GM12878 (cell line): Measurements from ENCODE around the gene TMEM87A. TPM values are rescaled to one million over a fixed set of nuclear protein-coding genes. Genes with fewer than 3 reads are reported as not detected.

Source experiments
- ATAC-seq: fragments of 200-7000 bp; cut with Tn5 transposase; 3 replicates; pipeline ENCODE4 v1.9.1; 2020; ENCODE audit warnings: mild to moderate bottlenecking, moderate library complexity
- BruUV-seq: library from RNA; stranded (reverse); fragments of 400-500 nt; replicated peaks from 2 replicates; lab custom pipeline; 2021; lab: Mats Ljungman, UMichigan
- CTCF ChIA-PET: fragments of 300-600 bp; sonication (Branson Sonifier 250); formaldehyde crosslinking; extraction: SDS; loops from one replicate; lab custom pipeline; 2021; ENCODE audit warnings: inconsistent platforms; lab: Yijun Ruan, JAX
- POLR2A ChIA-PET: fragments of 350-600 bp; formaldehyde crosslinking; extraction: SDS; loops from one replicate; lab custom pipeline; 2021; ENCODE audit warnings: inconsistent platforms; lab: Charles Lee
- RAD21 ChIA-PET: fragments of 300-600 bp; sonication (Branson Sonifier 250); formaldehyde crosslinking; loops from one replicate; lab custom pipeline; 2023; ENCODE audit warnings: antibody characterized with exemption; ENCODE audit not compliant: unreplicated experiment; lab: Charles Lee
- SMC1A ChIA-PET: fragments of 300-600 bp; sonication (Branson Sonifier 250); formaldehyde crosslinking; loops from one replicate; lab custom pipeline; 2023; ENCODE audit not compliant: unreplicated experiment, uncharacterized antibody; lab: Charles Lee
- DNase-seq: peaks from one replicate; pipeline ENCODE4 v3.0.0-alpha.2; 2011; ENCODE audit warnings: low read depth, low spot score
- FAIRE-seq: peaks from 3 replicates; lab custom pipeline; 2011; peaks lifted over from hg19 to GRCh38; lab: Jason Lieb, UNC
- H2AFZ ChIP-seq: 2 replicates; pipeline ENCODE4 v1.6.0; 2011; ENCODE audit warnings: low read depth, low read length, control low read depth; ENCODE audit not compliant: control insufficient read depth
- H3K27ac ChIP-seq: 2 replicates; pipeline ENCODE4 v1.5.1; 2011; ENCODE audit warnings: control low read depth; ENCODE audit not compliant: control insufficient read depth, insufficient read depth
- H3K27me3 ChIP-seq, 2 experiments: replicated peaks in 1 of 2; 2 replicates each; pipeline versions ENCODE4 v1.6.0 to v1.6.1; 2011; ENCODE audit warnings: low read length in 1 of 2; ENCODE audit not compliant: control insufficient read depth in 2 of 2, insufficient read depth in 2 of 2
- H3K36me3 ChIP-seq, 2 experiments: 2 replicates each; pipeline ENCODE4 v1.5.1; 2011; ENCODE audit warnings: low read length in 1 of 2; ENCODE audit not compliant: control insufficient read depth in 2 of 2, insufficient read depth in 2 of 2
- H3K4me1 ChIP-seq: 2 replicates; pipeline ENCODE4 v1.6.1; 2011; ENCODE audit warnings: mild to moderate bottlenecking, low read length, moderate library complexity, mixed read lengths; ENCODE audit not compliant: control insufficient read depth, insufficient read depth
- H3K4me2 ChIP-seq: 2 replicates; pipeline ENCODE4 v1.6.0; 2011; ENCODE audit warnings: control low read depth; ENCODE audit not compliant: control insufficient read depth, insufficient read depth
- H3K4me3 ChIP-seq: fragments of 200-600 bp; sonication (generic); 2 replicates; pipeline ENCODE4 v1.5.1; 2016
- H3K79me2 ChIP-seq: 2 replicates; pipeline ENCODE4 v1.6.0; 2011; ENCODE audit warnings: low read length; ENCODE audit not compliant: control insufficient read depth, insufficient read depth
- H3K9ac ChIP-seq: 2 replicates; pipeline ENCODE4 v1.8.0; 2011; ENCODE audit warnings: low read length, control low read depth, mixed read lengths; ENCODE audit not compliant: control insufficient read depth, insufficient read depth
- H3K9me3 ChIP-seq: replicated peaks from 3 replicates; pipeline ENCODE4 v1.5.1; 2011; ENCODE audit warnings: mild to moderate bottlenecking, low read length; ENCODE audit not compliant: control insufficient read depth, insufficient read depth
- H4K20me1 ChIP-seq: 2 replicates; pipeline ENCODE4 v1.6.0; 2011; ENCODE audit not compliant: control insufficient read depth, insufficient read depth
- BHLHE40 ChIP-seq, 2 experiments: fragments of 450-650 bp in 1 of 2; IDR thresholded peaks; 2 replicates each; pipeline ENCODE4 v1.6.1; 2011 to 2017; ENCODE audit warnings: low read depth in 2 of 2, borderline replicate concordance in 1 of 2, improper control_type of control experiment in 1 of 2, low read length in 1 of 2, mild to moderate bottlenecking in 1 of 2
- CBX3 ChIP-seq: fragments of 200-600 bp; sonication (generic); IDR thresholded peaks from 2 replicates; pipeline ENCODE4 v1.6.1; 2016; ENCODE audit warnings: low read depth, borderline replicate concordance
- CHD1 ChIP-seq: IDR thresholded peaks from 2 replicates; pipeline ENCODE4 v1.6.1; 2012; ENCODE audit warnings: low read depth, low read length, improper control_type of control experiment
- CREB1 ChIP-seq: IDR thresholded peaks from 2 replicates; pipeline ENCODE4 v1.6.1; 2012; ENCODE audit warnings: low read depth, mild to moderate bottlenecking, inconsistent platforms
- HDAC6 ChIP-seq: fragments of 200-600 bp; sonication (generic); IDR thresholded peaks from one replicate; pipeline ENCODE4 v1.8.0; 2017; ENCODE audit warnings: antibody characterized with exemption; ENCODE audit not compliant: unreplicated experiment
- IKZF1 ChIP-seq: fragments of 450-650 bp; conservative IDR thresholded peaks from 2 replicates; pipeline ENCODE4 v1.6.1; 2017; ENCODE audit warnings: antibody characterized with exemption, mild to moderate bottlenecking
- MTA3 ChIP-seq: IDR thresholded peaks from 2 replicates; pipeline ENCODE4 v1.6.1; 2012; ENCODE audit warnings: low read length, inconsistent platforms, borderline replicate concordance
- NR2F1 ChIP-seq: fragments of 450-650 bp; conservative IDR thresholded peaks from 2 replicates; pipeline ENCODE4 v1.6.1; 2017; ENCODE audit warnings: mild to moderate bottlenecking
- RFX5 ChIP-seq: IDR thresholded peaks from 2 replicates; pipeline ENCODE4 v1.6.1; 2011; ENCODE audit warnings: low read depth, low read length, improper control_type of control experiment
- SREBF2 ChIP-seq: IDR thresholded peaks from 2 replicates; pipeline ENCODE4 v1.6.1; 2012; ENCODE audit warnings: mild to moderate bottlenecking, low read length
- TAF1 ChIP-seq: IDR thresholded peaks from 2 replicates; pipeline ENCODE4 v1.6.1; 2011; ENCODE audit warnings: mild to moderate bottlenecking, low read depth, low read length, borderline replicate concordance
- TBL1XR1 ChIP-seq: IDR thresholded peaks from 2 replicates; pipeline ENCODE4 v1.6.1; 2012; ENCODE audit warnings: low read depth, low read length, improper control_type of control experiment
- TCF7 ChIP-seq: IDR thresholded peaks from 2 replicates; pipeline ENCODE4 v1.6.1; 2014; ENCODE audit warnings: antibody characterized with exemption, borderline replicate concordance
- YY1 ChIP-seq: IDR thresholded peaks from 2 replicates; pipeline ENCODE4 v1.6.1; 2011; ENCODE audit warnings: low read depth, mild to moderate bottlenecking, low read length
- WGBS: methylation state at CpG from one replicate; pipeline ENCODE4 v1.1.6; 2016; ENCODE audit warnings: low lambda C conversion rate; ENCODE audit not compliant: insufficient replicate concordance, insufficient coverage; ENCODE audit errors: missing lambda C conversion rate; 5-methylcytosine and 5-hydroxymethylcytosine counted together
- in situ Hi-C: fragments of 300-500 bp; cut with MboI; formaldehyde crosslinking; loops from 9 replicates; pipeline ENCODE4 v1.14.3; 2018; ENCODE audit warnings: mixed read lengths
- intact Hi-C: fragments of 100-400 bp; cut with micrococcal nuclease; formaldehyde crosslinking; loops from one replicate; pipeline ENCODE4 v1.14.2; 2022; ENCODE audit not compliant: unreplicated experiment
- polyA plus RNA-seq, 11 experiments: library from polyadenylated mRNA; depleted of rRNA in 4 of 11; unstranded in 6 of 11; stranded (reverse) in 5 of 11; fragments of >200 nt; fragmentation: Nextera tagmentation in 4 of 11; fragmentation: Illumina TruSeq in 1 of 11; extraction: Ambion mirVana in 4 of 11; extraction: Trizol in 1 of 11; gene quantifications; 1 replicate in 1 of 11; 2 replicates in 10 of 11; pipeline versions ENCODE4 v1.2.1 to v1.2.3, GENCODE V29; 2011 to 2016; ENCODE audit warnings: inconsistent platforms in 2 of 11, missing spikeins in 2 of 11, low read depth in 1 of 11
- total RNA-seq, 4 experiments: library from RNA; depleted of rRNA in 3 of 4; stranded (reverse); fragments of >200 nt in 3 of 4; fragmentation: Illumina TruSeq in 1 of 4; extraction: Trizol in 1 of 4; gene quantifications; 2 replicates each; pipeline versions ENCODE4 v1.2.1 to v1.2.3, GENCODE V29; 2013 to 2021
- TF ChIP-seq, protein P1 (sequence below): IDR thresholded peaks from 2 replicates; pipeline ENCODE4 v1.6.1; 2012; ENCODE audit warnings: low read length, inconsistent platforms
- TF ChIP-seq, protein P2 (sequence below): fragments of 450-650 bp; IDR thresholded peaks from 2 replicates; pipeline ENCODE4 v1.6.1; 2016; ENCODE audit warnings: mild to moderate bottlenecking
- TF ChIP-seq, protein P3 (sequence below): fragments of 450-650 bp; formaldehyde crosslinking; IDR thresholded peaks from 2 replicates; pipeline ENCODE4 v1.5.0; 2022; ENCODE audit warnings: mild to moderate bottlenecking, missing genetic modification characterization

TMEM87A gene
- total and polyA plus RNA-seq, 10 of the 15 experiments (the other 5 are each of a cell fraction or from before 2014, with no cell fraction given): 18.2 to 53.2 (median 33.4) TPM

DNA sequence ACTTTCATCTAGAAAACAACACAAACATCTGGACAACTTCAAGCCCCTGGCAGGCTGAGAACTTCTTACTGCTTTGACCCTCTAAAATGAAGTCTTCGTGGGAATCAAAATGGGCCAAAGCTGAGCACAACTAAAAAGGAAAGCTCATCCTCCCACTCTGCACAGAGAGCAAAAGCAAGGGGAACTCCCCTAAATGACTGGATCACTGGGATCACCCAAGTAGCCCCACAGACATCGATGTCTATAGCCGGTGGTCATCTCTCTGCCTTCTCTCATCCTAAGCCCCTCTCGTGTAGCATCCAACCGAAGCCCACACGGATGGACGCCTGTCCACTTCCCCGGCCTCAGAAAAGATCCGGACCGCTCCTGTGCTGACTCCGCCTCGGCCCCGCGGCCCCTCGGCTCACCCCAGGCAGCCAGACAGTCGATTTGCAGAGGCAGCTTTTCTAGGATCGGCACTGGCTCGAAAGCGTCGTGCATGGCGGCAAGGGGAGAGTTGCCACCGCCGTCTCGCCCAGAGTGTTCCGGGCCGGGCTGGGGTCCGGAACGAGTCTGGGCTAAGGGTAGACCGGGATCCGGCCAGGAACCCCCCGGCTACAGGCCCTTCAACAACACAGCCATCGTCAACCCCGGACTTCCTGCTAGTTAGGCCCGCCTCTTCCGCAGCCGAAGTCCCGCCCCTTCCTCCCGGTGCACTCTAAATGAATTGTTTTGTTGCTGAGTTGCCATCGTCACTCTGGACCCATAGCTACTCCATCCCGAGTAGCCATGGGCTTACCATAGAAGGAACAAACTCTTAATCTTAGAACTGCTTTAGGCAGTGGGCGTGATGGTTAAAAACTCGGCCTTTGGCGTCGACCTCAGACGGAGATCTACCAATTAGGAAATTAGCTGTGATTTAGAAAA lies 65.3 kb downstream of the TMEM87A start, which contains the start of gene VPS39 (continued):
- TF ChIP-seq IKZF1 (peak; percentile 46; the same call in 1 of the 2 replicates), RFX5 (no peak), HDAC6 (no peak)
- TF ChIP-seq, protein P1, sequence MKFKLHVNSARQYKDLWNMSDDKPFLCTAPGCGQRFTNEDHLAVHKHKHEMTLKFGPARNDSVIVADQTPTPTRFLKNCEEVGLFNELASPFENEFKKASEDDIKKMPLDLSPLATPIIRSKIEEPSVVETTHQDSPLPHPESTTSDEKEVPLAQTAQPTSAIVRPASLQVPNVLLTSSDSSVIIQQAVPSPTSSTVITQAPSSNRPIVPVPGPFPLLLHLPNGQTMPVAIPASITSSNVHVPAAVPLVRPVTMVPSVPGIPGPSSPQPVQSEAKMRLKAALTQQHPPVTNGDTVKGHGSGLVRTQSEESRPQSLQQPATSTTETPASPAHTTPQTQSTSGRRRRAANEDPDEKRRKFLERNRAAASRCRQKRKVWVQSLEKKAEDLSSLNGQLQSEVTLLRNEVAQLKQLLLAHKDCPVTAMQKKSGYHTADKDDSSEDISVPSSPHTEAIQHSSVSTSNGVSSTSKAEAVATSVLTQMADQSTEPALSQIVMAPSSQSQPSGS: no peak

DNA sequence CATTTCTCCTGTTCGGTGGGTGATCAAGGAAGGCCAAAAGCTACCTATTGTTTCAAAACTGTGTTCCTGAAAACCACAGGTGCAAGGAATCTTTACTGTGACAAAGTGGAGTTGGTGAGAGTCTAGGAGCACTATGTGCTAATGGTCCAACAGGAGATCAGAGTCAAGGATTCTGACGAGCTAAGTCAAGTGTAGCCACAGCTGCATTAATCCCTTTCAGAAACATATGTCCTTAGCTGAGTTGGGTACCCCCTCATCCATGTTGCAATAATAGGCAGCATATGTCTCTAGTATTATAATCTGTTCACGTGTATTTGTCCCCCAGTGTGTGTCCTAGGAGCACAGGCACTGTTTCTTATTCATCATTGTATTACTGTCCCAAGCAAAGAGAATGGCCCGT lies 66.8 kb downstream of the TMEM87A start:
- Histone ChIP-seq H3K27ac (no peak overlapping the region), H3K79me2 (peaks cover 30% of the 10 kb centered on the region), H3K27me3 (no peaks in the 10 kb centered on the region), H2AFZ (no peak overlapping the region), H3K9ac (no peak overlapping the region), H4K20me1 (no peaks in the 10 kb centered on the region), H3K4me2 (peak overlapping the region; percentile 91), H3K4me3 (no peak overlapping the region; the same call in 1 of the 2 replicates), H3K36me3 (peaks cover under 1 to 13% of the 10 kb centered on the region in 2 experiments; a peak in 3 of 4 replicates), H3K9me3 (no peaks in the 10 kb centered on the region), H3K4me1 (0 out of 2 replicates have a peak, but pooled peaks cover 3% of the 10 kb centered on the region)
- CTCF ChIA-PET: no interaction called here
- no TSS peak for BruUV-seq
- SMC1A ChIA-PET: interaction anchor here (1.2 to 1.7 kb wide), 3 partner anchors 12 to 70 kb away, joined by 4 to 6 read pairs (median 4); no protein-coding TSS in a partner anchor
- ATAC-seq: no peak
- no peak for DNase-seq
- RAD21 ChIA-PET: interaction anchor here (2.5 kb wide), 1 partner anchor 22 kb away, joined by 5 read pairs; no protein-coding TSS in a partner anchor
- intact Hi-C loops: no loop called here
- in situ Hi-C loops: no loop called here
- POLR2A ChIA-PET: interaction anchor here (2.6 kb wide), 1 partner anchor 14 kb away, joined by 7 read pairs; no protein-coding TSS in a partner anchor
- FAIRE-seq: no peak
- WGBS: 85% methylated on average over 4 of the region's 4 CpGs
- no peak for TF ChIP-seq CREB1
- TF ChIP-seq TBL1XR1: no peak
- no peak for TF ChIP-seq YY1
- TF ChIP-seq, protein P2, sequence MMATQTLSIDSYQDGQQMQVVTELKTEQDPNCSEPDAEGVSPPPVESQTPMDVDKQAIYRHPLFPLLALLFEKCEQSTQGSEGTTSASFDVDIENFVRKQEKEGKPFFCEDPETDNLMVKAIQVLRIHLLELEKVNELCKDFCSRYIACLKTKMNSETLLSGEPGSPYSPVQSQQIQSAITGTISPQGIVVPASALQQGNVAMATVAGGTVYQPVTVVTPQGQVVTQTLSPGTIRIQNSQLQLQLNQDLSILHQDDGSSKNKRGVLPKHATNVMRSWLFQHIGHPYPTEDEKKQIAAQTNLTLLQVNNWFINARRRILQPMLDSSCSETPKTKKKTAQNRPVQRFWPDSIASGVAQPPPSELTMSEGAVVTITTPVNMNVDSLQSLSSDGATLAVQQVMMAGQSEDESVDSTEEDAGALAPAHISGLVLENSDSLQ: no peak
- TF ChIP-seq BHLHE40 (IDR thresholded peaks at IDR 0.05; ENCODE audit: borderline replicate concordance in 1 of 2, low read depth in 2 of 2, low read length in 1 of 2): no peak
- TF ChIP-seq, protein P3, sequence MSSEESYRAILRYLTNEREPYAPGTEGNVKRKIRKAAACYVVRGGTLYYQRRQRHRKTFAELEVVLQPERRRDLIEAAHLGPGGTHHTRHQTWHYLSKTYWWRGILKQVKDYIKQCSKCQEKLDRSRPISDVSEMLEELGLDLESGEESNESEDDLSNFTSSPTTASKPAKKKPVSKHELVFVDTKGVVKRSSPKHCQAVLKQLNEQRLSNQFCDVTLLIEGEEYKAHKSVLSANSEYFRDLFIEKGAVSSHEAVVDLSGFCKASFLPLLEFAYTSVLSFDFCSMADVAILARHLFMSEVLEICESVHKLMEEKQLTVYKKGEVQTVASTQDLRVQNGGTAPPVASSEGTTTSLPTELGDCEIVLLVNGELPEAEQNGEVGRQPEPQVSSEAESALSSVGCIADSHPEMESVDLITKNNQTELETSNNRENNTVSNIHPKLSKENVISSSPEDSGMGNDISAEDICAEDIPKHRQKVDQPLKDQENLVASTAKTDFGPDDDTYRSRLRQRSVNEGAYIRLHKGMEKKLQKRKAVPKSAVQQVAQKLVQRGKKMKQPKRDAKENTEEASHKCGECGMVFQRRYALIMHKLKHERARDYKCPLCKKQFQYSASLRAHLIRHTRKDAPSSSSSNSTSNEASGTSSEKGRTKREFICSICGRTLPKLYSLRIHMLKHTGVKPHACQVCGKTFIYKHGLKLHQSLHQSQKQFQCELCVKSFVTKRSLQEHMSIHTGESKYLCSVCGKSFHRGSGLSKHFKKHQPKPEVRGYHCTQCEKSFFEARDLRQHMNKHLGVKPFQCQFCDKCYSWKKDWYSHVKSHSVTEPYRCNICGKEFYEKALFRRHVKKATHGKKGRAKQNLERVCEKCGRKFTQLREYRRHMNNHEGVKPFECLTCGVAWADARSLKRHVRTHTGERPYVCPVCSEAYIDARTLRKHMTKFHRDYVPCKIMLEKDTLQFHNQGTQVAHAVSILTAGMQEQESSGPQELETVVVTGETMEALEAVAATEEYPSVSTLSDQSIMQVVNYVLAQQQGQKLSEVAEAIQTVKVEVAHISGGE: no peak
- no peak for TF ChIP-seq TAF1
- TF ChIP-seq NR2F1: no peak
- TF ChIP-seq CHD1: no peak
- TF ChIP-seq TCF7: no peak
- no peak for TF ChIP-seq MTA3
- no peak for TF ChIP-seq SREBF2
- TF ChIP-seq CBX3: no peak
